HCT116 (cell line): Measurements from ENCODE around the gene TDRD9. TPM values are rescaled to one million over a fixed set of nuclear protein-coding genes. Genes with fewer than 3 reads are reported as not detected.

ENCODE experiments used
- ATAC-seq: fragments of 200-7000 bp; cut with Tn5 transposase; 2 replicates; pipeline ENCODE4 v1.9.1; 2020; ENCODE audit warnings: mild to moderate bottlenecking, moderate library complexity
- BruUV-seq: library from RNA; stranded (reverse); fragments of 400-500 nt; replicated peaks from 2 replicates; lab custom pipeline; 2021; lab: Mats Ljungman, UMichigan
- CTCF ChIA-PET: fragments of 300-600 bp; sonication (Branson Sonifier 250); formaldehyde crosslinking; loops from one replicate; lab custom pipeline; 2021; ENCODE audit warnings: antibody characterized with exemption; lab: Charles Lee
- POLR2A ChIA-PET: fragments of 300-600, 350-600 bp; sonication (Branson Sonifier 250); formaldehyde crosslinking; loops from one replicate; lab custom pipeline; 2021; ENCODE audit warnings: antibody characterized with exemption; lab: Charles Lee
- RAD21 ChIA-PET, 2 experiments: fragments of 300-600 bp; sonication (Branson Sonifier 250); formaldehyde crosslinking; loops; one replicate each; lab custom pipeline; 2023; ENCODE audit warnings: low total read pairs in 2 of 2; ENCODE audit not compliant: uncharacterized antibody in 2 of 2, unreplicated experiment in 2 of 2, low non-redundant PET in 1 of 2; lab: Charles Lee
- DNase-seq: peaks from one replicate; pipeline ENCODE4 v3.0.0-alpha.2; 2010; ENCODE audit warnings: low read depth, low spot score
- H2AFZ ChIP-seq: fragments of 200-600 bp; shearing (Covaris generic), sonication (generic); 2 replicates; pipeline ENCODE4 v1.6.1; 2017; ENCODE audit warnings: low read depth, mixed run types, mixed read lengths, antibody characterized with exemption, low read length; ENCODE audit not compliant: poor library complexity, severe bottlenecking
- H3K27ac ChIP-seq: 2 replicates; pipeline ENCODE4 v1.5.1; 2012; ENCODE audit warnings: low read depth, low read length
- H3K27me3 ChIP-seq: fragments of 200-600 bp; sonication (generic); 2 replicates; pipeline ENCODE4 v1.6.1; 2016; ENCODE audit warnings: mixed run types, low read length, mixed read lengths; ENCODE audit not compliant: insufficient read depth
- H3K36me3 ChIP-seq, 2 experiments: fragments of 200-500 bp in 1 of 2; fragments of 200-600 bp in 1 of 2; sonication (Bioruptor generic) in 1 of 2; sonication (generic) in 1 of 2; 2 replicates each; pipeline versions ENCODE4 v1.5.1 to v1.6.1; 2014 to 2016; ENCODE audit warnings: low read length in 2 of 2, inconsistent platforms in 1 of 2, mixed read lengths in 1 of 2, mixed run types in 1 of 2; ENCODE audit not compliant: insufficient read depth in 2 of 2, control insufficient read depth in 1 of 2
- H3K4me1 ChIP-seq, 2 experiments: fragments of 200-600 bp in 1 of 2; sonication (generic) in 1 of 2; 2 replicates each; pipeline versions ENCODE4 v1.5.1 to v1.6.1; 2012 to 2017; ENCODE audit warnings: low read length in 2 of 2, inconsistent platforms in 1 of 2, mild to moderate bottlenecking in 1 of 2, mixed read lengths in 1 of 2, mixed run types in 1 of 2, moderate library complexity in 1 of 2; ENCODE audit not compliant: insufficient read depth in 2 of 2, control insufficient read depth in 1 of 2
- H3K4me2 ChIP-seq: fragments of 200-600 bp; sonication (generic); 2 replicates; pipeline ENCODE4 v1.6.1; 2017; ENCODE audit warnings: mixed run types, low read length, mixed read lengths
- H3K4me3 ChIP-seq, 2 experiments: fragments of 200-600 bp in 1 of 2; sonication (generic) in 1 of 2; replicated peaks in 1 of 2; 2 replicates each; pipeline ENCODE4 v1.5.1; 2011 to 2016; ENCODE audit warnings: low read length in 2 of 2, control low read depth in 1 of 2, low read depth in 1 of 2, mild to moderate bottlenecking in 1 of 2, mixed read lengths in 1 of 2, mixed run types in 1 of 2
- H3K79me2 ChIP-seq: fragments of 200-600 bp; sonication (generic); 2 replicates; pipeline ENCODE4 v1.6.1; 2017; ENCODE audit warnings: mild to moderate bottlenecking, mixed run types, low read length, moderate library complexity, mixed read lengths; ENCODE audit not compliant: insufficient read depth
- H3K9ac ChIP-seq: fragments of 200-600 bp; sonication (generic); 2 replicates; pipeline ENCODE4 v1.6.1; 2016; ENCODE audit warnings: low read length, mixed read lengths
- H3K9me2 ChIP-seq: fragments of 200-600 bp; sonication (generic), shearing (Covaris generic); 2 replicates; pipeline ENCODE4 v1.6.1; 2017; ENCODE audit warnings: mixed run types, mild to moderate bottlenecking, moderate library complexity; ENCODE audit not compliant: insufficient read depth
- H3K9me3 ChIP-seq, 2 experiments: fragments of 200-500 bp in 1 of 2; fragments of 200-600 bp in 1 of 2; sonication (Bioruptor generic) in 1 of 2; sonication (generic) in 1 of 2; 2 replicates each; pipeline ENCODE4 v1.6.1; 2014 to 2017; ENCODE audit warnings: low read length in 2 of 2, mixed read lengths in 2 of 2, inconsistent platforms in 1 of 2, low read depth in 1 of 2, mild to moderate bottlenecking in 1 of 2, mixed run types in 1 of 2, moderate library complexity in 1 of 2; ENCODE audit not compliant: control insufficient read depth in 1 of 2, insufficient read depth in 1 of 2
- H4K20me1 ChIP-seq: fragments of 200-600 bp; sonication (generic), shearing (Covaris generic); 2 replicates; pipeline ENCODE4 v1.6.1; 2017; ENCODE audit warnings: mixed run types, mild to moderate bottlenecking, moderate library complexity; ENCODE audit not compliant: insufficient read depth
- CBX3 ChIP-seq: IDR thresholded peaks from 2 replicates; pipeline ENCODE4 v1.6.1; 2012; ENCODE audit warnings: low read depth
- EGR1 ChIP-seq: IDR thresholded peaks from 2 replicates; pipeline ENCODE4 v1.6.1; 2012; ENCODE audit warnings: low read depth
- ELF1 ChIP-seq: IDR thresholded peaks from 2 replicates; pipeline ENCODE4 v1.6.1; 2012; ENCODE audit warnings: low read depth, borderline replicate concordance
- EZH2 ChIP-seq: fragments of 200-600 bp; sonication (generic); IDR thresholded peaks from 2 replicates; pipeline ENCODE4 v1.6.1; 2017; ENCODE audit warnings: antibody characterized with exemption, mixed run types
- EZH2phosphoT487 ChIP-seq: fragments of 200-600 bp; IDR thresholded peaks from 2 replicates; pipeline ENCODE4 v1.6.1; 2018; ENCODE audit warnings: antibody characterized with exemption, borderline replicate concordance
- FOSL1 ChIP-seq: IDR thresholded peaks from 2 replicates; pipeline ENCODE4 v1.6.1; 2012; ENCODE audit warnings: low read depth
- JUND ChIP-seq: IDR thresholded peaks from 2 replicates; pipeline ENCODE4 v1.6.1; 2012
- POLR2A ChIP-seq: IDR thresholded peaks from 2 replicates; pipeline ENCODE4 v1.7.0; 2011; ENCODE audit warnings: borderline replicate concordance; ENCODE audit not compliant: insufficient read depth, insufficient read length; ENCODE audit errors: extremely low read depth
- POLR2AphosphoS5 ChIP-seq: IDR thresholded peaks from 2 replicates; pipeline ENCODE4 v1.6.1; 2011; ENCODE audit warnings: mild to moderate bottlenecking, low read depth, low read length, moderate library complexity
- RAD21 ChIP-seq: IDR thresholded peaks from 2 replicates; pipeline ENCODE4 v1.6.1; 2012; ENCODE audit warnings: low read depth, mild to moderate bottlenecking
- SP1 ChIP-seq: IDR thresholded peaks from 2 replicates; pipeline ENCODE4 v1.6.1; 2012; ENCODE audit warnings: low read depth
- TCF7L2 ChIP-seq: IDR thresholded peaks from 2 replicates; pipeline ENCODE4 v1.7.0; 2011; ENCODE audit warnings: borderline replicate concordance, inconsistent platforms; ENCODE audit not compliant: insufficient read depth, insufficient read length; ENCODE audit errors: extremely low read depth
- YY1 ChIP-seq: IDR thresholded peaks from 2 replicates; pipeline ENCODE4 v1.6.1; 2011; ENCODE audit warnings: low read length, low read depth, moderate library complexity, mild to moderate bottlenecking; ENCODE audit not compliant: insufficient replicate concordance; ENCODE audit errors: extremely low read depth
- ZFX ChIP-seq: fragments of 450-650 bp; IDR thresholded peaks from 2 replicates; pipeline ENCODE4 v1.6.1; 2017
- intact Hi-C: fragments of 100-400 bp; cut with micrococcal nuclease; formaldehyde crosslinking; loops from 2 replicates; pipeline ENCODE4 v1.10.0; 2022
- total RNA-seq: library from RNA; stranded (reverse); gene quantifications from one replicate; pipeline ENCODE4 v1.2.1, GENCODE V29; 2021; ENCODE audit not compliant: unreplicated experiment
- TF ChIP-seq, protein P1 (sequence below): IDR thresholded peaks from 2 replicates; pipeline ENCODE4 v1.6.1; 2012; ENCODE audit warnings: low read depth
- TF ChIP-seq, protein P2 (sequence below), 3 experiments: fragments of 200-600 bp in 1 of 3; sonication (generic) in 1 of 3; IDR thresholded peaks in 2 of 3; conservative IDR thresholded peaks in 1 of 3; 2 replicates each; pipeline ENCODE4 v1.5.1; 2012 to 2017; ENCODE audit warnings: low read depth in 2 of 3, low read length in 2 of 3, antibody characterized with exemption in 1 of 3, borderline replicate concordance in 1 of 3, control low read depth in 1 of 3, mild to moderate bottlenecking in 1 of 3, mixed read lengths in 1 of 3, mixed run types in 1 of 3, moderate library complexity in 1 of 3; ENCODE audit not compliant: insufficient read depth in 1 of 3
- TF ChIP-seq, protein P3 (sequence below): IDR thresholded peaks from 2 replicates; pipeline ENCODE4 v1.6.1; 2011; ENCODE audit warnings: mild to moderate bottlenecking, low read length, moderate library complexity; ENCODE audit not compliant: insufficient replicate concordance; ENCODE audit errors: extremely low read depth

The TDRD9 gene
- total RNA-seq, 1 experiment from 2014 or later = not detected

DNA sequence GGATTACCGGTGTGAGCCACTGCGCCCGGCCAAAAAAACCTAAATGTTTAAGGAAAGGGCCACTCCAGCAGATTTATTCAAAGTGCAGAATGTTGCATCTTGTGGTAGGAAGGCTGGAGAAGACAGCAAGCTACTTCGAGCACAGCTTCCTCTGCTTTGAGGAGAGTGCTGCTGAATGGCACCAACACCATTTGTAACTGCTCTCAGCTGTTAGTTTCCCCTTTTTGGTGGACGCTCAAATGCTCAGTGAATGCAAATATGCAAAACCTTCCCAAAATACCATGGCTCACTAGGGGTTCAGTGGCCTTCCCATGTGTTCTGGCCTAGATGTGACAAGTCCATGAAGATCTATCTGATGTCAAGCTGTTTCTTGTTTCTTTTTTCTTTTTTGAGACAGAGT lies 2.9 kb upstream of the TDRD9 start:
- TF ChIP-seq, protein P1, sequence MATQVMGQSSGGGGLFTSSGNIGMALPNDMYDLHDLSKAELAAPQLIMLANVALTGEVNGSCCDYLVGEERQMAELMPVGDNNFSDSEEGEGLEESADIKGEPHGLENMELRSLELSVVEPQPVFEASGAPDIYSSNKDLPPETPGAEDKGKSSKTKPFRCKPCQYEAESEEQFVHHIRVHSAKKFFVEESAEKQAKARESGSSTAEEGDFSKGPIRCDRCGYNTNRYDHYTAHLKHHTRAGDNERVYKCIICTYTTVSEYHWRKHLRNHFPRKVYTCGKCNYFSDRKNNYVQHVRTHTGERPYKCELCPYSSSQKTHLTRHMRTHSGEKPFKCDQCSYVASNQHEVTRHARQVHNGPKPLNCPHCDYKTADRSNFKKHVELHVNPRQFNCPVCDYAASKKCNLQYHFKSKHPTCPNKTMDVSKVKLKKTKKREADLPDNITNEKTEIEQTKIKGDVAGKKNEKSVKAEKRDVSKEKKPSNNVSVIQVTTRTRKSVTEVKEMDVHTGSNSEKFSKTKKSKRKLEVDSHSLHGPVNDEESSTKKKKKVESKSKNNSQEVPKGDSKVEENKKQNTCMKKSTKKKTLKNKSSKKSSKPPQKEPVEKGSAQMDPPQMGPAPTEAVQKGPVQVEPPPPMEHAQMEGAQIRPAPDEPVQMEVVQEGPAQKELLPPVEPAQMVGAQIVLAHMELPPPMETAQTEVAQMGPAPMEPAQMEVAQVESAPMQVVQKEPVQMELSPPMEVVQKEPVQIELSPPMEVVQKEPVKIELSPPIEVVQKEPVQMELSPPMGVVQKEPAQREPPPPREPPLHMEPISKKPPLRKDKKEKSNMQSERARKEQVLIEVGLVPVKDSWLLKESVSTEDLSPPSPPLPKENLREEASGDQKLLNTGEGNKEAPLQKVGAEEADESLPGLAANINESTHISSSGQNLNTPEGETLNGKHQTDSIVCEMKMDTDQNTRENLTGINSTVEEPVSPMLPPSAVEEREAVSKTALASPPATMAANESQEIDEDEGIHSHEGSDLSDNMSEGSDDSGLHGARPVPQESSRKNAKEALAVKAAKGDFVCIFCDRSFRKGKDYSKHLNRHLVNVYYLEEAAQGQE = no peak
- TF ChIP-seq JUND (no peak), POLR2AphosphoS5 (no peak), POLR2A (no peak), RAD21 (no peak), EZH2phosphoT487 (no peak), SP1 (no peak), CBX3 (no peak), YY1 (no peak), ELF1 (no peak), EGR1 (no peak), ZFX (no peak), FOSL1 (no peak), TCF7L2 (no peak), EZH2 (no peak)
- TF ChIP-seq, protein P2, sequence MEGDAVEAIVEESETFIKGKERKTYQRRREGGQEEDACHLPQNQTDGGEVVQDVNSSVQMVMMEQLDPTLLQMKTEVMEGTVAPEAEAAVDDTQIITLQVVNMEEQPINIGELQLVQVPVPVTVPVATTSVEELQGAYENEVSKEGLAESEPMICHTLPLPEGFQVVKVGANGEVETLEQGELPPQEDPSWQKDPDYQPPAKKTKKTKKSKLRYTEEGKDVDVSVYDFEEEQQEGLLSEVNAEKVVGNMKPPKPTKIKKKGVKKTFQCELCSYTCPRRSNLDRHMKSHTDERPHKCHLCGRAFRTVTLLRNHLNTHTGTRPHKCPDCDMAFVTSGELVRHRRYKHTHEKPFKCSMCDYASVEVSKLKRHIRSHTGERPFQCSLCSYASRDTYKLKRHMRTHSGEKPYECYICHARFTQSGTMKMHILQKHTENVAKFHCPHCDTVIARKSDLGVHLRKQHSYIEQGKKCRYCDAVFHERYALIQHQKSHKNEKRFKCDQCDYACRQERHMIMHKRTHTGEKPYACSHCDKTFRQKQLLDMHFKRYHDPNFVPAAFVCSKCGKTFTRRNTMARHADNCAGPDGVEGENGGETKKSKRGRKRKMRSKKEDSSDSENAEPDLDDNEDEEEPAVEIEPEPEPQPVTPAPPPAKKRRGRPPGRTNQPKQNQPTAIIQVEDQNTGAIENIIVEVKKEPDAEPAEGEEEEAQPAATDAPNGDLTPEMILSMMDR (IDR thresholded peaks at IDR 0.05 in 2 of 3, conservative IDR thresholded peaks at IDR 0.05 in 1 of 3; ENCODE audit: borderline replicate concordance in 1 of 3, insufficient read depth in 1 of 3, low read depth in 2 of 3, low read length in 2 of 3) = no peak
- TF ChIP-seq, protein P3, sequence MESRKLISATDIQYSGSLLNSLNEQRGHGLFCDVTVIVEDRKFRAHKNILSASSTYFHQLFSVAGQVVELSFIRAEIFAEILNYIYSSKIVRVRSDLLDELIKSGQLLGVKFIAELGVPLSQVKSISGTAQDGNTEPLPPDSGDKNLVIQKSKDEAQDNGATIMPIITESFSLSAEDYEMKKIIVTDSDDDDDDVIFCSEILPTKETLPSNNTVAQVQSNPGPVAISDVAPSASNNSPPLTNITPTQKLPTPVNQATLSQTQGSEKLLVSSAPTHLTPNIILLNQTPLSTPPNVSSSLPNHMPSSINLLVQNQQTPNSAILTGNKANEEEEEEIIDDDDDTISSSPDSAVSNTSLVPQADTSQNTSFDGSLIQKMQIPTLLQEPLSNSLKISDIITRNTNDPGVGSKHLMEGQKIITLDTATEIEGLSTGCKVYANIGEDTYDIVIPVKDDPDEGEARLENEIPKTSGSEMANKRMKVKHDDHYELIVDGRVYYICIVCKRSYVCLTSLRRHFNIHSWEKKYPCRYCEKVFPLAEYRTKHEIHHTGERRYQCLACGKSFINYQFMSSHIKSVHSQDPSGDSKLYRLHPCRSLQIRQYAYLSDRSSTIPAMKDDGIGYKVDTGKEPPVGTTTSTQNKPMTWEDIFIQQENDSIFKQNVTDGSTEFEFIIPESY = no peak
- TF ChIP-seq, all 23 proteins: peak for 0

More for the DNA sequence above, 2.9 kb upstream of the TDRD9 start:
- intact Hi-C loops = no loop called here
- Histone ChIP-seq H3K9ac (no peak overlapping the region), H3K27ac (no peak overlapping the region), H3K4me1 (peaks cover 8 to 17% of the 10 kb centered on the region in 2 experiments; a peak in 3 of 4 replicates), H4K20me1 (no peaks in the 10 kb centered on the region), H3K4me3 (no peak overlapping the region), H2AFZ (no peak overlapping the region), H3K4me2 (no peak overlapping the region), H3K79me2 (peaks cover 11% of the 10 kb centered on the region), H3K9me3 (no peaks in the 10 kb centered on the region), H3K36me3 (peaks cover 0 to 4% of the 10 kb centered on the region in 2 experiments; a peak in 1 of 4 replicates), H3K9me2 (no peaks in the 10 kb centered on the region), H3K27me3 (no peaks in the 10 kb centered on the region)
- ATAC-seq (no peak), DNase-seq (no peak)
- no TSS peak for BruUV-seq
- ChIA-PET POLR2A (interaction anchor here (0.5 kb wide), 1 partner anchor 11 kb away, joined by 5 read pairs; no protein-coding TSS in a partner anchor), RAD21 (no interaction called here), CTCF (no interaction called here)
